Right lobe of liver (tissue), 4 donors: Measurements from ENCODE around the gene RPS6KA2.

Experiments used
- CTCF ChIP-seq, 4 donors: fragments of 200-600 bp in 3 of 4; fragments of 450-650 bp in 1 of 4; IDR thresholded peaks; one replicate each; pipeline versions ENCODE4 v1.5.1 to v1.8.0; 2016 to 2022; ENCODE audit warnings: antibody characterized with exemption in 4 of 4, mild to moderate bottlenecking in 2 of 4
- POLR2A ChIP-seq: fragments of 450-650 bp; IDR thresholded peaks from one replicate; pipeline ENCODE4 v1.6.1; 2017; ENCODE audit warnings: antibody characterized with exemption, mild to moderate bottlenecking
- donor health status: DM: no; HTN: no; CAD: no.
- donor health status: DM: no; HTN: no; CAD: no.
- donor health status: DM: no; HTN: yes; CAD: no.

- TF ChIP-seq CTCF (IDR thresholded peaks at IDR 0.05): no peak
- no peak for TF ChIP-seq POLR2A
These were observed 226.9 kb downstream of the RPS6KA2 start for GRCh38 chr6:166400181-166400580.
